T-helper 1 cell treated with Interleukin-12 subunit alpha and Interleukin-12 subunit beta and Interleukin-4 antibody, amounts not matched to agents 30 ng/mL and 1 ng/mL, for 36 hours (primary cell): Measurements from ENCODE around the gene FBXW4. TPM values are rescaled to one million over a fixed set of nuclear protein-coding genes. Genes with fewer than 3 reads are reported as not detected.

ENCODE experiments used
- intact Hi-C: fragments of 100-400 bp; cut with micrococcal nuclease; formaldehyde crosslinking; loops from one replicate; pipeline ENCODE4 v1.15.1; 2024
- total RNA-seq: library from RNA; stranded (reverse); gene quantifications from 2 replicates; pipeline ENCODE4 v1.2.3, GENCODE V29; 2022

Gene FBXW4
- total RNA-seq, 1 donor from 2014 or later, result 44.0 TPM

GRCh38 chr10:101569622-101570427, 125.1 kb downstream of the FBXW4 start:
- intact Hi-C loops, result loop anchor here (1.0 kb wide), 8 partner anchors 18 to 409 kb away; partner anchors contain the start of genes DPCD and POLL

GRCh38 chr10:101569323-101569621, 125.7 kb downstream of the FBXW4 start:
- intact Hi-C loops, result loop anchor here (1.0 kb wide), 1 partner anchor 216 kb away; no protein-coding TSS in a partner anchor

DNA sequence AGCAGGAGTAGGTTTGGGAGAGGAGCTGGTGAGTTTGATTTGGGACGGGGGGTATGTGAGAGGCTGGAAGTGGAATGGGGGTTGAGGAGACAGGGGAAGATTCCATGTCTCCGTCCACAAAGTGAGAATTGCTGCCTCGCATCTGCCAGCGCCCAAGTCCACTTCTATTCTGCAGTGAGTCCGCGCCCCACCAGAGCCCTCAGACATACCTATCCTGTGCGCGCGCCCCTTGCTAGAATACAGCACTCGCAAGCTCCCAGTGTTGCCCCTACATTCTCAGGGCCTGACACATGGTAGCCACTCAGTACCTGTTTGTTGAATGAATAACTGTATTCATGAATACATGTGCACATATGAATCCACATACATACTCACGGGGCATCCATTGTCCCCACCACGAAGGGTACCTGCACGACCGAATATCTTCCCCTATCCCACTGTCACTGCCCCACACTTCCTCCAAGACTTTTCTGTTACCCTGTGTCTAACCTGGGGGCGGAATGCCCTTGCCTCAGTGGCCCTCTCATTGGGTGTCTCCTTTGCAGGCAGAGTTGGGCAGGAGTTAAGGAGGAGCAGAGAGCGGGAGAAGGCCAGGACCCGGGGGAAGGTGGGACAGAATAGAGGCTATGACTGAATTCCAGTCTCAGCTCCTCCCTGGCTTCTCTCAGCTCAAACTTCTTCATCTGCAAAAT, 126.8 kb downstream of the FBXW4 start:
- intact Hi-C loops, result no loop called here

- intact Hi-C loops, result no loop called here
Measured at GRCh38 chr10:101567165-101568006, 127.6 kb downstream of the FBXW4 start.

DNA sequence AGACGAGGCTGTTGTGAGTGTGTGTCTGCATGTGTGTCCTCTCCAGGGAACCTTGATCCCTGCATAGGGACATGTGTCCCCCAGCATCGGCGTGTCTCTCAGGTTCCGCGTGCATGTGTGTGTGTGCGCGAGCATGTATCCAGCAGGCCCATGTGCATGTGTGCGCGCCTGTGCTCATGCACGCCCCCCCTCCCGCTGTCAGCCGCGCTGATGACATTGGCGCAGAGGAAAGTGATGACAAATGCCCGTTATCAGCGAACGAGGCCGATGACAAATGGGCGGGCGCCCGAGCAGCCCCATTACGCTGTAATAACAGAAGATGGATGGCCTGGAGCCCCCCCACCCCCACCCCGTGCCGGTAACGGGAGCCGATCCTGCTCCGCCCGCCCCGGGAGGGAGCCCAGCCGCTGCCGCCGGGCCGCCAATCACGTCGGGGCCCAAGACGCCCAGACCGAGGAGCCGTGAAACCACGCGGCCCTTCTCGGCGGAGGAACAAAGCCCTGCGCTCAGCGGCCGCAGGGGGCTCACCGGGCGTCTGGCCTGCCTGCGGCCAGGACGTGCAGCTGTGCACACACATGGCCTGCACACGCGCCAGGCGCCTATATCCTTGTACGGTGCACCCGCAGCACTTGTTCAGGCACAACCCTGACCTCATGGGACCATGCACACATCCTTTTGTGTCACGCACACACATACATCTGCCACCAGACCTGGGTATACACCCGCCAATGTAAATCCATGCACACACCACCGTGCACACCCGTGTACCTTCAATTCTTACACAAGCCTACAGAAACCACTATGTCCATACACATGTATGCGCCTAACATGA, 128.4 kb downstream of the FBXW4 start:
- intact Hi-C loops, result no loop called here

DNA sequence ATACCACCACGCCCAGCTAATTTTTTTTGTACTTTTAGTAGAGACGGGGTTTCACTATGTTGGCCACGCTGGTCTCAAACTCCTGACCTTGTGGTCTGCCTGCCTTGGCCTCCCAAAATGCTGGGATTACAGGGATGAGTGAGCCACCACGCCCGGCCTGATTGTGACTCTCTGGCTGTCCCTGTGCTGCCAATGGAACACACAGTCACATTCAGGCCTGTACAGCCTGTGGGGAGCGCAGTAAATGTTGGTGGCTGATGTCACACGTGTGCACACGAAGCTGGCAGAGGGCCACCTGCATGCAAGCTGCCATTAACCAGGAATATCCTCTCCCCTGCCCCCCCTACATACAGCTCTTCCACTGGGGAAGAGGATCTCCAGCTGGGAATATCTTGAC, 129.0 kb downstream of the FBXW4 start:
- intact Hi-C loops, result no loop called here

DNA sequence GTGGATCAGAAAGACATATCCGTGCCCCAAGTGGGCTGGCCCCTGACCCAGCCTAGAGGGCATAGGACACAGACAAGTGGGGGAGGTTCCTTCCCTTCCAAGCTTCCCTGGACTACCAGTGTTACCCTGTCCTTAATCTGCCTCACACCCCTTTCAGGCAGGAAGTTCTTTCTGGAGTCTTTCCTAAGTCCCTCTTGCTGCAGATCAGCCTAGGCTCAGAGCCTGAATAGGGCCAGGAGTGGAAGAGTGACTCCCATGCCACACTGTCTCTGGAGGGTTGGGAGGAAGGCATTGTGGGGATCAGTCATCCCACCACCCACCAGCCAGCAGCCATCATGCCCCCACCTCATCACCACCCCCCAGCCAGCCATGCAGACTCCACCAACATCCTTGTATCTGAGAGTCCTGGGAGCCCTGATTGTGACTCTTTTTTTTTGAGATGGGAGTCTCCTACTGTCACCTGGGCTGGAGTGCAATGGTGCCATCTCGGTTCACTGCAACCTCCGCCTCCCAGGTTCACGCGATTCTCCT, 129.5 kb downstream of the FBXW4 start:
- intact Hi-C loops, result no loop called here

- intact Hi-C loops, result no loop called here
Measured at GRCh38 chr10:101564490-101564991, 130.4 kb downstream of the FBXW4 start.

- intact Hi-C loops, result no loop called here
Measured at GRCh38 chr10:101563497-101564040, 131.4 kb downstream of the FBXW4 start.

- intact Hi-C loops, result no loop called here
Measured at GRCh38 chr10:101563007-101563406, 132.0 kb downstream of the FBXW4 start.

DNA sequence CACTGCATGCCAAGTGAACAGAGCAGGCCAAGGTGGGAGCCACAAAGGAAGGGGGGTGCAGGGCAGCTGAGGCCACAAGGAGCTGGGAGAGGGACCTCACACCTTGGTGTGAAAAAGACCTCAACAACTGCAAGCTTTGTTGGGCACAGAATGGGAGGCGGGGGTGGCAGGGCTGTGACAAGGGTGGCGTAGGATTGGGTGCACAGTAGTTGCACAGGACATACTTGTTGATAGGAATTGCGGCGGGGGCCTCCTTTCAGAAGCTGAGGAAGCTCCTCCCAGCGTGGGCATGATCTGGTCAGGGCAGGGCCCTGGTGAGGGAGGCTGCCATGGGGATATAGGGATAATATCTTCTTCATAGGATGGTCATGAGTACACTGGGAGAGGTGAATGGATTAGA, 132.7 kb downstream of the FBXW4 start:
- intact Hi-C loops, result no loop called here

DNA sequence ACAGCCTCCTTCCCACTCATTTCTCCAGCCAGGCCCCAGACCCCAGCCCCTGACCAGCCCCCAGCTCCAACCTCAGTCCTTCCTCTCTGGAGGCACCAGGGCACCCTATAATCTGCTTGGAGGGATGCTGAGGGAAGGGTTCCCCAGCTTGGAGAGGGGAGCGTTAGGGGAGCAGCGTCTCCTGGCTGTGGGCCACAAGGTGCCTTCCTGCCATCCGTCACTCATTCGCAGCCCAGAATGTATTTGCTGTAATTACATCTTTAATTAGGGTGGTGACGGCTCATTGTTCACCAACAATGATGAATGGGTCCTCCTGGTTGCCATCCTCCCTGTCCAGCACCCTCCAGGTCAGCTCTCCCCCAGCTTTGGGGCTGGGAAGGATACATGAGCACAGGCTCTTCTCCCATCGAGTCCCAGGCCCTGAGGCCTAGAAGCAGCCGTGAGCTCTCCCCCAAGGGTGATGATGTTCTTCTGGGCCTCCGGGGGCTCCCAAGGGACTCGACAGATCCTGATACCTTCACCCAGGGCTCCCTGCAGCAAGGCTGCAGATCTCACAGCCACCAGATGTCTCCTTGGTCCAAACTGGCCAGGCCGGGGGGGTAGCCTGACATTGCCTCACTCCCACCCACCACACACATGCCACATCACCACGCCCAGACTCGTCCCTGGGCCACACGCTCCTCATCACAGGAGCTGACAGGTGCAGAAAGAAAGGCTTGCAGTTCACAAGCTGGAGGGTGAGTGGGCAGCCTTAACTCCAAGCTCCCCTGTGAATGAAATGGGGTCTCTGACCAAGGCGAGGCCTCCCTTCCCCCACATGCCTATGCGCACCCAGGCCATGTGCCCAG, 133.7 kb downstream of the FBXW4 start:
- intact Hi-C loops, result no loop called here

Other genes starting within 250 kb of the FBXW4 start
- 33.6 and 35.4 TPM in 2 replicates for gene POLL, start 106.9 kb downstream of the FBXW4 start, total RNA-seq
- gene DPCD, start 106.8 kb downstream of the FBXW4 start, total RNA-seq, result 2.4 and 3.0 TPM in 2 replicates
- not detected in 2 replicates for gene FGF8, start 80.9 kb upstream of the FBXW4 start, total RNA-seq
- gene NPM3, start 88.3 kb upstream of the FBXW4 start, total RNA-seq, result 33.3 and 35.2 TPM in 2 replicates
- gene OGA, start 123.3 kb upstream of the FBXW4 start, total RNA-seq, result 151 TPM in 2 replicates
- gene KCNIP2, start 148.6 kb upstream of the FBXW4 start, total RNA-seq, result 2.8 and 3.4 TPM in 2 replicates